ENCODE results near the gene C2CD4C.

DNA sequence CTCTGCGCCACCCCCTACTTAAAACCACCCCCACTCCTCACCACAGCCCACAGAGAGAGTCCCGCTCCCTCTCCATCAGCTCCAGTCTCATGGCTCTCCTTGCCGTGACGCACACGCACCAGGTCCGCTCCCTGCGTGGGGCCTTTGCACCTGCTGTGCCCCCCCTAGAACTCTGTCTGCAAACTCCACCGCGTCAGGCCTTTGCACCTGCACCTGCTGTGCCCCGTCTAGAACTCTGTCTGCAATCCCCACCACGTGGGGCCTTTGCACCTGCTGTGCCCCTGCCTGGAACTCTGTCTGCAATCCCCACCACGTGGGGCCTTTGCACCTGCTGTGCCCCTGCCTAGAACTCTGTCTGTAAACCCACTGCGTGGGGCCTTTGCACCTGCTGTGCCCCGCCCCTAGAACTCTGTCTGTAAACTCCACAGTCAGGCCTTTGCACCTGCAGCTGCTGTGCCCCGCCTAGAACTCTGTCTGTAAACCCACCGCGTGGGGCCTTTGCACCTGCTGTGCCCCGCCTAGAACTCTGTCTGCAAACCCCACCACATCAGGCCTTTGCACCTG lies 47.7 kb upstream of the C2CD4C start:
- TF ChIP-seq, protein P1, sequence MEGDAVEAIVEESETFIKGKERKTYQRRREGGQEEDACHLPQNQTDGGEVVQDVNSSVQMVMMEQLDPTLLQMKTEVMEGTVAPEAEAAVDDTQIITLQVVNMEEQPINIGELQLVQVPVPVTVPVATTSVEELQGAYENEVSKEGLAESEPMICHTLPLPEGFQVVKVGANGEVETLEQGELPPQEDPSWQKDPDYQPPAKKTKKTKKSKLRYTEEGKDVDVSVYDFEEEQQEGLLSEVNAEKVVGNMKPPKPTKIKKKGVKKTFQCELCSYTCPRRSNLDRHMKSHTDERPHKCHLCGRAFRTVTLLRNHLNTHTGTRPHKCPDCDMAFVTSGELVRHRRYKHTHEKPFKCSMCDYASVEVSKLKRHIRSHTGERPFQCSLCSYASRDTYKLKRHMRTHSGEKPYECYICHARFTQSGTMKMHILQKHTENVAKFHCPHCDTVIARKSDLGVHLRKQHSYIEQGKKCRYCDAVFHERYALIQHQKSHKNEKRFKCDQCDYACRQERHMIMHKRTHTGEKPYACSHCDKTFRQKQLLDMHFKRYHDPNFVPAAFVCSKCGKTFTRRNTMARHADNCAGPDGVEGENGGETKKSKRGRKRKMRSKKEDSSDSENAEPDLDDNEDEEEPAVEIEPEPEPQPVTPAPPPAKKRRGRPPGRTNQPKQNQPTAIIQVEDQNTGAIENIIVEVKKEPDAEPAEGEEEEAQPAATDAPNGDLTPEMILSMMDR (conservative IDR thresholded peaks at IDR 0.05; ENCODE audit: low read depth, low read length): no peak
- TF ChIP-seq EZH2 (IDR thresholded peaks at IDR 0.05; ENCODE audit: borderline replicate concordance, low read depth, low read length, poor library complexity, severe bottlenecking): no peak

All from A673 (cell line).